ENCODE measurements around the gene C1orf116.
"Not testable (repeated sequence)": the region's sequence is repeated elsewhere in the genome, so short reads cannot be mapped to it uniquely, and the experiment has no call there.

The C1orf116 gene

DNA sequence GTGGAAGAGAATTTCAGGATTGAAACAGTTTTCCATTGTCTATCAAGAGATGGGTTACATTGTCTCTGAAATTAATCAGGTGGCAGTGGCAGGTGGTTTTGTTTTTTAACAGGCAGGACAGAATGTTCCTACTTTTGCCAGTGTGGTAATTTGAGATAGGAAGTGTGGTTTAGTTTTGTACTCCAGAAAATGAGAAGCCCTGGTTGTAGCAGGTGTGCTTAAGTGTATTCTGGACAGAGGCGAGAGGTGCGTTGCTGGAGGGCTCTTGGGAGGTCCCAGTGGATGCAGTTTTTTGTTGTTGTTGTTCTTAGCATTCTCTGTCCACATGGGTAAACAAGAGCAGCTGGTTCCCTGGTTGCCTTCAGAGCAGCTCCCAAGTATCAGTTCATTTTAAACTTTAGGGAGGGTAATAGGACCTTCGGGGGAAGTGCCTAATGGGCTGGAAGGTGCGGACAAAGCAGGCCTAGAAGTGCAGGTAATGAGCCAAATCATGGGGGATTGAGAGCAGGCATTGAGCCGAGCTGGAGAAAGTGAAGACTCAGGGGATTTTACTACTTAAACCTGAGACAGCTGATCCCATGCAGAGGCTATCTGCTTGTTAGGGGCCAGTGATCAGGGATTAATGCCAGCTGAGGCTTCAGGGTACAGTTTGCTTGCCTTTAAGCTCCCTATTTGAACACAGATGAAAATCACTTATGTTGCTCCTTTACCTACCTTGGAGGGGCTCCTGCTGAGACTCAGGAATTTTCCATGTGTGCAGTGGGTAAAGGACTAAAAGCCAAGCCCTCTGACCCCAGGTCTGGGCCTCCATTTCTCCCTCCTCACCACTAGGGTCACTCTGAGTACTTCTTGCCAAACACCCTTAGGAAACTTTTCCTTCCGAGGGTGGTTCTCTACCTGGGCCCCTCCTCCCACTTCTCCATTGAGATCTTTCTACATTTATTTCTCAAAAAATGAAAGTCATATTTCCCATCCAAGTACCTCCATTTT, 26.6 kb upstream of the C1orf116 start:
- no peak for DNase-seq

DNA sequence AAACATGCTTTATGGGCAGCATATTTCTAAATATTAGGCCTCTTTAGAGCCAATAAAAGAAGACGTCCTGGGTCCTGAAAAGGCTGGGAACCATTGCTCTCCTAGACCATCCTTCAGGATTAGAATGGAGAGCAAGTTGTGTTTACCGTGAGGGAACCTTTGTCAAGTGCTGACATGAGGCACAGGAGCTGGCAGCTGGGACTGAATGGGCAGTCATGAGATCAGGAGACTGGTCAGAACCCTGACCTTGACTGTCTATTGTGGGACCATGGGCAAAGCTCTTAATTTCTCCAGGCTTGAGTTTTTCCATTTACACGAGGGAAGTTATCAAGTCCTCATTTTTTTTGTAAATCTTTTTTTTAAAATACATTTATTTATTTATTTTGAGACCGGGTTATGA, 25.7 kb upstream of the C1orf116 start:
- no peak for DNase-seq

DNA sequence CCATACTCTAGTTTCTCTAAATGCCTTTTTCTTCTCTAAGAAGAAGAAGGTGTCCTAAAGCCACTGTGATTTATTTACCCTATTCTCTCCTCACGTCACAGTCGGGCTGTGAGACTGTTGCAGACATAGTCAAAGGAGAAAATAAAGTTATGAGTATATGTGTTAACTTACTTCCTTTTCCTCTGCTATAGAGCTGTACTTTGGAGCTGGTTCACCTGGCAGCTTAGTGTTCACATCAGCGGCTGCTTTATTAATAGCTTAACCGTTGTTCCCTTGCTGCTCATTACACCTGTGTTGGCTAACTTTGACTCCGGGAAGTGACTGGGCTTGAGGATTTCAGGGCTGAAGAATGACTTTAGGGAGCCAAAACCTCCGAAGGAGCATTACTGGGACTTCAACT, 24.1 kb upstream of the C1orf116 start:
- no peak for DNase-seq

GRCh38 chr1:207055386-207056001, 22.9 kb upstream of the C1orf116 start:
- DNase-seq, result no peak

- DNase-seq, result no peak
These were observed 21.9 kb upstream of the C1orf116 start for GRCh38 chr1:207054491-207054890.

GRCh38 chr1:207052911-207053769, 20.6 kb upstream of the C1orf116 start, which contains the start of gene PFKFB2:
TSS of gene PFKFB2 (plus strand) at chr1:207053275. CDS start at chr1:207054718, 1,443 bp downstream.
- peak; percentile 74 to 93 for DNase-seq

DNA sequence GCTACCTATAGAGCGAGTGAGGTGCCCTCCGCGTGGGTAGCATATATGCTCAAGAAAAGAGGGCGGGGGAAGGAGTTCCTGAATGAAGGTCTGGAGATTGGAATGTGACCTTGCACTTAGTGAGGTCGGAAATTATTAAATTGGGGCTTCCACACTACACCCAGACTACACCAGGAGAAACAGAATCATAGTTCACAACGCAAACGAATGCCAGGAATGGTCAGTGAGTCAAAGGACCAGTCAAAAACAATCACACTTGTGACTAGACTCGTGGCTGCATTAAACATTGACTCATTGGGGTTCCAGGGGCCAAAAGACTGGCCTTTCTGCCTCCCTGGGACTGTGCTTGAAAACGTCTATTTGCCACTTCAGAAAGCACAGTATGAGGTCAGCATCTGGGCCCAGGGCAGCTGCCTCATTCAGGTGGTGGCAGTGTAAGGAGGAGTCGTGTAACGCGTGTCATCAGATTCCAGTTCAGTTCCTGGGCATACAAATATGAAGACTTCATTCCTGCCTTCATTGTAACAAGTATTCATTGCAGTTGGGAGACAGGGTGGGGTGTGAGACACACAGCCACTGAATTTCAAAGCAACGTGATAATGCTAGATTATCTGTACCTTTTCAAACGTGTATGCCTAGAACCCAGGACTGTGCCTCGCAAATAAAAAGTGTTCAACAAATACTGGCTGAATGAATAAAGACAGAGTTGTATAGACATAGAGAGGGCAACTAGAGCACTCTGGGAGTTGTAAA, 18.8 kb upstream of the C1orf116 start, which contains the start of gene YOD1:
TSS of gene YOD1 (minus strand) at position 18 of the 753 bp plus-strand sequence. CDS start 178 bp downstream, outside the sequence.
- DNase-seq, result no peak

DNA sequence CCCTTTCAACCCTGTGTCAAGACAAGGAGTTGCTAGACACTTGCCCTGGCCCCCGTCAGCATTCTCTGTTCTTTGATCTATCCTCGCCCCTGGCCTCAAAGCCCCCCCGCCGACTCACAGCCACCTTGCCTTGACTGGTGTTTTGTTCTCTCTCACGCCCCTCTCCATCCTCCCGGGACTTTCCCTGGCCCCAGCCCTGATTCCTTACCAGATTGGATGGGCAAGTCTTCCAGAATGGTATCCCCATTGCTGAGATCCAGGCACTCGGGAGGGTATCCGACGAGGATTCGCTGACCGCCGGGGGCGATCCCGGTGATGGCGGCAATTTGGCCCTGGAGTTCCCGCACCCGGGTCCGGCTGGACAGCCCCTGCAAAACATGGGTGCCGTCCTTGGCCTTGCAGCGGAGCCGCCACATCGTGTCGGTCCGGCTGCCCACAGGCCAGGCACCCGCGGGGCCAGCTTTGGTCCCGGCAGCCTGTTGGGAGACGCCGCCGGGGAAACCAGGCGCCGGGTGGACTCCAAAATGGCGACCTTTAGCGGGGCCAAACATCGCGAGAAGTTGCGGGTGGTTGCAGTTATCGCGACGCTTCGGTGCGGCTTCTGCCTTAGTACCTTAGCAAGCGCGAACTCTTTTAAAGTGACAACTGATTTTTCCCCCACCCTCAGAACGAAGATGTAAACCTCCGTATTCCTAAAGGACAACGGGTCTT, 18.1 kb upstream of the C1orf116 start:
- peak; percentile 74 to 80 for DNase-seq

- peak; percentile 74 to 81 for DNase-seq
These were observed 17.4 kb upstream of the C1orf116 start for GRCh38 chr1:207049974-207050391.

- no peak for DNase-seq
These were observed 17.0 kb upstream of the C1orf116 start for GRCh38 chr1:207049514-207049913.

GRCh38 chr1:207049054-207049453, 16.5 kb upstream of the C1orf116 start:
- no peak for DNase-seq

- no peak for DNase-seq
These were observed 15.5 kb upstream of the C1orf116 start for GRCh38 chr1:207048041-207048440.

- no peak for DNase-seq
These were observed 14.9 kb upstream of the C1orf116 start for GRCh38 chr1:207047505-207047904.

- DNase-seq, result no peak
These were observed 12.9 kb upstream of the C1orf116 start for GRCh38 chr1:207045453-207045852.

GRCh38 chr1:207041397-207041796, 8.8 kb upstream of the C1orf116 start:
- not testable (repeated sequence) for DNase-seq

DNA sequence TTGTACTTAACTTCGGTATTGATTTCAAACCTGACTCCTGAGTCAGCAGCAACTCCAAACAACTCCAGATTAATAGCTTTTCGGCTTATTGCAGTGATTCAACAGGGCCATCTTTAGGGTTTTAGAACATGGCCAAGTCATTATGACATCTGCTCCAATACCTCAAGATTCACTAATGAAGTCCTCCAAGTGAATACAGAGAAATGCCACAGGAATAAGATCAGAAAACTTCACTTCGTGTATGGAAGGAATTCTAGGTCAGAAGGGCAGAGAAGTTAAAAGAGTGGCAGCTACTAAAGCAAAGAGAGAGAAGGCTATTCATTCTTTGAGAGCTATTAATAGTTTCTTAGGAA, 7.6 kb upstream of the C1orf116 start:
- no peak for DNase-seq

DNA sequence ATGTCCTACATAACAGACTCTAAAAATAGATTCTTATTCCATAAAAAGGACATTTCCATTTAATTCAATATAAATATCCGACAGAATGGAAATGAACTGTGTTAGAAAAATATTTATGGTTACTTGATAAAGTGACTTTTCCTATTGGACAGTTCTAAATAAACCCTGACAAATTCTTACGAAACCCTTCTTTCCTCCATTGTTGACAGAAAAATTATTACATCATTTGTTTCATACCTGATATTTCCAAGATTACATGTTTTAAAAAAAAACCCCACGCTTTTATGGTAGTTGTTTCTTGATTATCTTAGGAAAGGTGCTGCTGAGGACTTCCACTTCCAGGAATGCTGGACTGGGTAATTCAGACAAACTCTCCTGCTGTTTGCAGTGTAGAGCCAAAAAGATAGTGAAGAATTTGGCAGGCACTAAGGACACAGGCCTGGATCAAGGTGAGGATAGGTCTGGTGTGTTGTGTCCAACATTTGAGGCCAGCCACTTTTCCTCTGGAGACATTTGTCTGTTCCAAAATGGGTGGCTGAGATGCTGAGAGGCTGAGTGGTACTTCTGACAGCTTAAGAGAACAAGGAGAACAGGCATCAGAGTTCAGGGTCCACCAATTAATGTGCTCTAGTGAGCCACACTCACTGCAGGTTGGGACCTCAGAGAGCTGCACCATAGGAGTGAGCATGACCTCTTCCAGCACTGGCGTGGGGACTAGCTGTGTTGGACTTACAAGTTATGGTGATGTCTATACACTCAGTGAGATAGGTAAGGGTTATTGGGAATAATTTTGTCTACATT, 7.0 kb upstream of the C1orf116 start:
- DNase-seq, result no peak

DNA sequence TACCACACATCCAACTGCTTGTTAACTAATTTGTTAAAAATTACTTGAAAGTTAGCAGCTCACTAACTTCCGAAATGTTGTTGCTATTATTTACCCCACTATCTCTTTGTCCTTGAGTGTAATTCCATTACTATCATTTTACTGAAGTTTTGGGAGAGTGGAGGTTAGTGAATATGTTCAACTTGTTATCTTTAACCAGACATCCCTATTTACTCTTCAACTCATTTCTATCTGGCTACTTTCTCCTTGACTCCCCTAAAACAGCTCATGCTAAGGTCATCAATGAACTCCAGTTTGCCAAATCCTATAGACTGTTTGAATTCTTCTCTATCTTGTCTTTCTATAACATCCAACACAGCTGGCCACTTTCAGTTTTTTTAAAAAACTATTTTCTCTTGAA, 4.3 kb upstream of the C1orf116 start:
- no peak for DNase-seq

GRCh38 chr1:207035877-207036551, 3.5 kb upstream of the C1orf116 start:
- no peak for DNase-seq

DNA sequence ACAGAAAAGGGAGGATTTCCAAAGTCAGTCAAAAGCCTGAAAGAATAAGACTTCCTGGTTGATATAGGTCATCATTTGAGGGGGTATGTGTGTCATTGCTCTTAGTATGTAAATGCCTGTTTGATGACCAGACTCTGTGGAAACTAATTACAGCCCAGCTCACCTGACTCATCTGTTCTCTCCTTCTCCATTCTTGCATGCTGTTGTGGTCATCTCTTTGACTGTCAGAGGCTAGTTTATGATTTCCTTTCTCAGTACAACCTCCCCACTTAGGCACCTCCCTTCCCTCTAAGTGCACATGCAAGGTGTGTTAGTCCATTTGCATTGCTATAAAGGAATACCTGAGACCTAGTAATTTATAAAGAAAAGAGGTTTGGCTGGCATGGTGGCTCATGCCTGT, 2.4 kb upstream of the C1orf116 start:
- DNase-seq, result no peak
